ENCODE results near the gene DNASE1L1. TPM values are rescaled to one million over a fixed set of nuclear protein-coding genes. Genes with fewer than 3 reads are reported as not detected.

Gene DNASE1L1
- polyA plus RNA-seq, 4 donors: 10.1 to 16.5 (median 12.0) TPM

GRCh38 chrX:154354516-154354915, 54.5 kb downstream of the DNASE1L1 start:
- no peak for DNase-seq (ENCODE audit: low read depth in 4 of 4, low spot score in 3 of 4)

GRCh38 chrX:154354013-154354412, 55.0 kb downstream of the DNASE1L1 start:
- no peak for DNase-seq (ENCODE audit: low read depth in 4 of 4, low spot score in 3 of 4)

GRCh38 chrX:154353172-154353843, 55.7 kb downstream of the DNASE1L1 start:
- DNase-seq (ENCODE audit: low read depth in 4 of 4, low spot score in 3 of 4): no peak

GRCh38 chrX:154352466-154352865, 56.6 kb downstream of the DNASE1L1 start:
- DNase-seq (ENCODE audit: low read depth in 4 of 4, low spot score in 3 of 4): no peak

- DNase-seq (ENCODE audit: low read depth in 4 of 4, low spot score in 3 of 4): no peak
Observed at GRCh38 chrX:154352012-154352401, 57.0 kb downstream of the DNASE1L1 start.

Other genes starting within 250 kb of the DNASE1L1 start
- gene OPN1MW, start 226.7 kb downstream of the DNASE1L1 start, polyA plus RNA-seq (ENCODE audit: insufficient read length in 4 of 4): not detected
- gene OPN1MW2, start 189.5 kb downstream of the DNASE1L1 start, polyA plus RNA-seq (ENCODE audit: insufficient read length in 4 of 4): not detected
- not detected for gene OPN1MW3, start 151.7 kb downstream of the DNASE1L1 start, polyA plus RNA-seq (ENCODE audit: insufficient read length in 4 of 4)
- gene TEX28, start 114.1 kb downstream of the DNASE1L1 start, polyA plus RNA-seq (ENCODE audit: insufficient read length in 4 of 4): not detected
- gene TKTL1, start 113.5 kb downstream of the DNASE1L1 start, polyA plus RNA-seq (ENCODE audit: insufficient read length in 4 of 4): under 1 TPM; 0.22 to 0.33 (median 0.25) TPM
- gene FLNA, start 34.6 kb downstream of the DNASE1L1 start, polyA plus RNA-seq (ENCODE audit: insufficient read length in 4 of 4): 100 to 1,000 TPM; 390 to 584 (median 487) TPM
- 10 to 100 TPM; 59.5 to 75.9 (median 68.4) TPM for gene EMD, start 30.0 kb downstream of the DNASE1L1 start, polyA plus RNA-seq (ENCODE audit: insufficient read length in 4 of 4)
- gene RPL10, start 10.9 kb downstream of the DNASE1L1 start, polyA plus RNA-seq (ENCODE audit: insufficient read length in 4 of 4): 1,000 to 10,000 TPM; 2,891 to 3,494 (median 3,187) TPM
- gene TAFAZZIN, start 2.3 kb upstream of the DNASE1L1 start, polyA plus RNA-seq (ENCODE audit: insufficient read length in 4 of 4): 10 to 100 TPM; 23.9 to 50.8 (median 33.3) TPM
- 100 to 1,000 TPM in 3 of 4 donors, 10 to 100 TPM in 1; 90.0 to 165 (median 151) TPM for gene ATP6AP1, start 19.4 kb upstream of the DNASE1L1 start, polyA plus RNA-seq (ENCODE audit: insufficient read length in 4 of 4)
- gene GDI1, start 27.9 kb upstream of the DNASE1L1 start, polyA plus RNA-seq (ENCODE audit: insufficient read length in 4 of 4): 100 to 1,000 TPM; 120 to 154 (median 127) TPM
- 10 to 100 TPM; 44.1 to 52.3 (median 46.7) TPM for gene FAM50A, start 34.9 kb upstream of the DNASE1L1 start, polyA plus RNA-seq (ENCODE audit: insufficient read length in 4 of 4)
- 10 to 100 TPM; 45.2 to 69.6 (median 53.6) TPM for gene PLXNA3, start 49.0 kb upstream of the DNASE1L1 start, polyA plus RNA-seq (ENCODE audit: insufficient read length in 4 of 4)
- gene LAGE3, start 70.0 kb upstream of the DNASE1L1 start, polyA plus RNA-seq (ENCODE audit: insufficient read length in 4 of 4): 10 to 100 TPM; 11.2 to 14.8 (median 12.2) TPM
- gene UBL4A, start 77.4 kb upstream of the DNASE1L1 start, polyA plus RNA-seq (ENCODE audit: insufficient read length in 4 of 4): 10 to 100 TPM; 19.9 to 29.3 (median 27.1) TPM
- 10 to 100 TPM; 17.2 to 21.7 (median 21.0) TPM for gene SLC10A3, start 81.4 kb upstream of the DNASE1L1 start, polyA plus RNA-seq (ENCODE audit: insufficient read length in 4 of 4)
- gene FAM3A, start 107.0 kb upstream of the DNASE1L1 start, polyA plus RNA-seq (ENCODE audit: insufficient read length in 4 of 4): 10 to 100 TPM; 25.6 to 43.5 (median 30.7) TPM
- gene G6PD, start 137.6 kb upstream of the DNASE1L1 start, polyA plus RNA-seq (ENCODE audit: insufficient read length in 4 of 4): 10 to 100 TPM; 38.0 to 47.5 (median 40.5) TPM
- gene IKBKG, start 138.4 kb upstream of the DNASE1L1 start, polyA plus RNA-seq (ENCODE audit: insufficient read length in 4 of 4): 10 to 100 TPM; 12.3 to 19.1 (median 14.4) TPM
- not detected for gene CTAG1A, start 175.9 kb upstream of the DNASE1L1 start, polyA plus RNA-seq (ENCODE audit: insufficient read length in 4 of 4)
- gene CTAG1B, start 210.0 kb upstream of the DNASE1L1 start, polyA plus RNA-seq (ENCODE audit: insufficient read length in 4 of 4): not detected
- not detected for gene CTAG2, start 244.3 kb upstream of the DNASE1L1 start, polyA plus RNA-seq (ENCODE audit: insufficient read length in 4 of 4)